ENCODE results near the gene PGAP6.
A peak's percentile ranks its signal among the peaks of the same experiment; 100 is the strongest.
"Not testable (repeated sequence)": the region's sequence is repeated elsewhere in the genome, so short reads cannot be mapped to it uniquely, and the experiment has no call there.

The PGAP6 gene

GRCh38 chr16:378113-378820 is 3.5 kb downstream of the PGAP6 start:
- not testable (repeated sequence) for FAIRE-seq

GRCh38 chr16:377419-377951 is 4.3 kb downstream of the PGAP6 start:
- no peak for FAIRE-seq

- no peak for FAIRE-seq
These were observed 4.9 kb downstream of the PGAP6 start for GRCh38 chr16:376817-377418.

- no peak for FAIRE-seq
These were observed 5.6 kb downstream of the PGAP6 start for GRCh38 chr16:375927-376816.

- no peak for FAIRE-seq
These were observed 6.6 kb downstream of the PGAP6 start for GRCh38 chr16:375212-375611.

GRCh38 chr16:374616-374926 is 7.2 kb downstream of the PGAP6 start:
- FAIRE-seq, result no peak

- no peak for FAIRE-seq
These were observed 7.7 kb downstream of the PGAP6 start for GRCh38 chr16:373848-374615.

- FAIRE-seq, result no peak
These were observed 8.7 kb downstream of the PGAP6 start for GRCh38 chr16:373020-373598.

- FAIRE-seq, result no peak
These were observed 9.3 kb downstream of the PGAP6 start for GRCh38 chr16:372302-372983.

GRCh38 chr16:371515-372301 is 10.1 kb downstream of the PGAP6 start:
- FAIRE-seq, result no peak

GRCh38 chr16:370979-371514 is 10.7 kb downstream of the PGAP6 start:
- FAIRE-seq, result no peak

GRCh38 chr16:370443-370842 is 11.3 kb downstream of the PGAP6 start, which contains the start of gene MRPL28:
TSS of gene MRPL28 (minus strand) at chr16:370538. CDS start at chr16:370218, 320 bp downstream.
- FAIRE-seq, result peak; percentile 68

GRCh38 chr16:369866-370436 is 11.8 kb downstream of the PGAP6 start:
- no peak for FAIRE-seq

- no peak for FAIRE-seq
These were observed 12.4 kb downstream of the PGAP6 start for GRCh38 chr16:369275-369865.

- no peak for FAIRE-seq
These were observed 13.2 kb downstream of the PGAP6 start for GRCh38 chr16:368388-369158.

- FAIRE-seq, result no peak
These were observed 14.4 kb downstream of the PGAP6 start for GRCh38 chr16:367333-367903.

GRCh38 chr16:366476-366875 is 15.3 kb downstream of the PGAP6 start:
- FAIRE-seq, result no peak
